ENCODE measurements around the gene FOSL2.

Gene FOSL2

DNA sequence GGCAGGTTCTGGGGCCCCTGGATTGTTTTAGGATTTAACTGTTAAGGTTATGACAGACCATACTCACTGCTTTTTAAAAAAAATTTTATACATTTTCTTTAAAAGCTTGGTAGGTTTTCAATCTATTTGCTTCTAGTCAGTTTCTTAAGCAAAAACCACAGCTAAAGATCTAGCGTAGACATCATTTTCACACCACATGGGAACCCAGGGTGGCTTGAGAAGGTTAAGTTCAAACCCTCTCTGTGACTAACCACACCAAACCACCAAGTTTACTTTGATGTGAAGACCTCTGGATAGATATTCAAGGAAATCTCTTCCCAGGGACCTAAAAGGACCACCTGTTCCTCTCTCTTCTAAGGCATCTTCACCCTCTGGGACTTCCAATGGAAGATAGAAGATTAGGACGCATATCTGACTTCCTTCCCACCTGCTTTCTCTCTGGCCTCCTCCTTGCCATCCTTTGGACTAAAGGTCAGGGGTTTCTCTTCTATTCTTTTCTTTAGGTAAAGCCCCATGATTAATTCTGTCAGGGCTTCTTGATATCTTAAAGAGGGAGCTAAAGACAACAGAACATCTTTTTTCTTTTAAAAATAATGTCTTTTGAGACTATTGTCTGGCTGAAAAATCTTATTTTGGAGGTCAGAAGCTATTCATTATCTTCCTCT, 32.3 kb downstream of the FOSL2 start:
- Histone ChIP-seq H3K9me3 (ENCODE audit: control insufficient read depth, low read length) (no peaks in the 10 kb centered on the region), H3K9ac (ENCODE audit: low read length) (no peak overlapping the region), H3K27me3 (ENCODE audit: control insufficient read depth, insufficient read depth, low read length) (no peaks in the 10 kb centered on the region), H3K4me3 (ENCODE audit: low read length) (no peak overlapping the region), H3K36me3 (ENCODE audit: control insufficient read depth, insufficient read depth, low read length) (no peaks in the 10 kb centered on the region), H3K4me1 (ENCODE audit: control insufficient read depth, insufficient read depth, low read length) (peaks cover 11% of the 10 kb centered on the region)

DNA sequence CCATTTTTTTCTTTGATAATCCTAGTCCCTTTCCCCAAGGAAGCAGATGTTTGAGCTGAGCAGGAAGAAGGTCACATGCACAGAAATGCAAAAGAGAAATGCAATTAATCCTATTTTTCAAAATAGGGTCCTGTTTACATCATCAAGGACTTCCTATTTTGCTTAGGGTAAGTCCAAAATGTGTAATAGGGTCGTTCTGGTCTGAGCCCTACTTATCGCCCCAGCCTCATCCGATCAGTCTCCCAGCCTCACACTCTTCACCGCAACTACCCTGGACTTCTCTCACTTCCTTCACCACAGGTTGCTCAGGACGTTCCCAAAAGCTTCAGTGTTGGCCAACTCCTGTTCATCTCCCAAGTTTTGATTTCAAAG, 32.8 kb downstream of the FOSL2 start:
- H3K4me3 ChIP-seq (ENCODE audit: low read length) = no peak overlapping the region
- H3K36me3 ChIP-seq (ENCODE audit: control insufficient read depth, insufficient read depth, low read length) = no peaks in the 10 kb centered on the region
- H3K9ac ChIP-seq (ENCODE audit: low read length) = no peak overlapping the region
- no peaks in the 10 kb centered on the region for H3K9me3 ChIP-seq (ENCODE audit: control insufficient read depth, low read length)
- peaks cover 11% of the 10 kb centered on the region for H3K4me1 ChIP-seq (ENCODE audit: control insufficient read depth, insufficient read depth, low read length)
- no peaks in the 10 kb centered on the region for H3K27me3 ChIP-seq (ENCODE audit: control insufficient read depth, insufficient read depth, low read length)

DNA sequence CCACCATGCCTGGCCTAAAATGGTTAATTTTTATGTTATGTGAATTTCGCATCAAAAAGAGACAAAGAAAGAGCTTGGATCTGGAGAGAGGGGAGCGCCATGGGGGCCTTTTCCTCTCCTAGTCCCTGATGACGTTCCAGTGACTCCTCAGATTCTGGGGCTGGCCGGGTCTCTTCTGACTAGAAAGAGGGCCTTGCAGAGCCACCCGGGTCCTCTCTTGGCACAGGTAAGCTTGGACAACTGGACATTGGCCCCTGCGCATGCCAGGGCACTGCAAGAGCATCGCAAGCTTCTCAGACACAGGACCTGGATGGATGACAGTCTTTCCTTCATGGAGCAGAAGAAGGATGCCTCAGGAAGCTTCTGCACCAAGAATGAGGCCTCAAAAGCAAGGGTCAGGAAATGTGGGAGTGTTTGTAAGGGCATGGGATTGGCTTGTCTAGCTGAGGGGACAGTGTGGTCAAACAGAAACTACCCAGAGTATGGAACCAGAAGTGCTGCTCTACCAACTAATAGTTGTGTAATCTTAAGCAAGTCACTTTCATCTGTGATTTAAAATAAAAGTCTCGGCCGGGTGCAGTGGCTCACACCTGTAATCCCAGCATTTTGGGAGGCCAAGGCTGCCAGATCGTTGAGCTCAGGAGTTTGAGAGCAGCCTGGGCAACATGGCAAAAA, 35.2 kb downstream of the FOSL2 start:
- Histone ChIP-seq H3K36me3 (ENCODE audit: control insufficient read depth, insufficient read depth, low read length) (no peaks in the 10 kb centered on the region), H3K9ac (ENCODE audit: low read length) (no peak overlapping the region), H3K27me3 (ENCODE audit: control insufficient read depth, insufficient read depth, low read length) (no peaks in the 10 kb centered on the region), H3K4me1 (ENCODE audit: control insufficient read depth, insufficient read depth, low read length) (peaks cover 11% of the 10 kb centered on the region), H3K9me3 (ENCODE audit: control insufficient read depth, low read length) (no peaks in the 10 kb centered on the region), H3K4me3 (ENCODE audit: low read length) (no peak overlapping the region)

DNA sequence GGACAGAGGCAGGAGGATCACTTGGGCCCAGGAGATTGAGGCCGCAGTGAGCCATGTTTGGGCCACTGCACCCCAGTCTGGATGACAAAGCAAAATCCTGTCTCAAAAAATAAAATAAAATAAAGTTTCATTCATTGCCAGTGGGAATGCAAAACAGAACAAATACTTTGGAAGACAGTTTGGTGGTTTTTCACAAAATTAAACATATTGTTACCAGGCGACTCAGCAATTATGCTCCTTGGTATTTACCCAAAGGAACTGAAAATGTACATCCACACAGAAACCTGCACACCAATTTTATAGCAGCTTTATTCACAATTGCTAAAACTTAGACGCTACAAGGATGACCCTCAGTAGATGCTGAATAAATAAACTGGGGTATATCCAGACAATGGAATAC, 35.8 kb downstream of the FOSL2 start:
- Histone ChIP-seq H3K36me3 (ENCODE audit: control insufficient read depth, insufficient read depth, low read length) (no peaks in the 10 kb centered on the region), H3K9me3 (ENCODE audit: control insufficient read depth, low read length) (no peaks in the 10 kb centered on the region), H3K27me3 (ENCODE audit: control insufficient read depth, insufficient read depth, low read length) (no peaks in the 10 kb centered on the region), H3K4me1 (ENCODE audit: control insufficient read depth, insufficient read depth, low read length) (peaks cover 9% of the 10 kb centered on the region), H3K9ac (ENCODE audit: low read length) (no peak overlapping the region), H3K4me3 (ENCODE audit: low read length) (no peak overlapping the region)

DNA sequence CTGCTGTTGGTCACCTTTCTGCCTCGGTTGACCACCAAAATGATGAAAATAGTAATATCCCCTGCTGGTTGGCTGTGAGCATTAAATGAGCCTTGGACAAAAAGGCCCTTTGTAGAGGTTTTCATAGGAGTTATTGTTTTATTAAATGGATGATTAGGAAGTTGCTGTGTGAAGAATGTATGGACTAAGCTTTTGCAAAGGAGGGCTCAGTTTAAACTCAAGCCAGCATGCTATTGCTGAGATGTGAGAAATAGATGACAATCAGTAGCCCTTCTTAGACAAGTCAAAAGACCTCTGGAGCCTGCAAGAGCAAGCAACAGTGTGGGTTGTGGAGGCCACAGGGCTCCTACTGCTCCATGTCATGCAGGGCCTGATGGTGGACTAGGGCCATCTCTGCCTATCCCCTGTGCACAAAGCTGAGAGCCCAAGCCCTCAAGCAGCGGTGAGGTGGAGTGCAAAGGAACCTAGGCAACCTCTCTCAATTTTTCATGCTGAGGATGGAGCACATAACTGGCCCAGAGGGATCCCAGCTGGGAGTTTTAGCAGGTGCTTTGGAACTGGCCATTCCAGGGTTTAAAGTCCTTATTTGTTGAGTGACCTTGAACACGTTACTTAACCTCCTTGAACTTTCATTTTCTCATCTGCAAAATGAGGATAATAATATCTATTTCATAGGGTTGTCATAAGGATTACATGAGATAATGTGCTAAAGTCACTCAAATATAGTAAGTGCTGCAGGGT, 37.1 kb downstream of the FOSL2 start:
- H3K9me3 ChIP-seq (ENCODE audit: control insufficient read depth, low read length) = no peaks in the 10 kb centered on the region
- H3K27me3 ChIP-seq (ENCODE audit: control insufficient read depth, insufficient read depth, low read length) = no peaks in the 10 kb centered on the region
- H3K4me1 ChIP-seq (ENCODE audit: control insufficient read depth, insufficient read depth, low read length) = no peaks in the 10 kb centered on the region
- H3K36me3 ChIP-seq (ENCODE audit: control insufficient read depth, insufficient read depth, low read length) = no peaks in the 10 kb centered on the region
- no peak overlapping the region for H3K9ac ChIP-seq (ENCODE audit: low read length)
- no peak overlapping the region for H3K4me3 ChIP-seq (ENCODE audit: low read length)

DNA sequence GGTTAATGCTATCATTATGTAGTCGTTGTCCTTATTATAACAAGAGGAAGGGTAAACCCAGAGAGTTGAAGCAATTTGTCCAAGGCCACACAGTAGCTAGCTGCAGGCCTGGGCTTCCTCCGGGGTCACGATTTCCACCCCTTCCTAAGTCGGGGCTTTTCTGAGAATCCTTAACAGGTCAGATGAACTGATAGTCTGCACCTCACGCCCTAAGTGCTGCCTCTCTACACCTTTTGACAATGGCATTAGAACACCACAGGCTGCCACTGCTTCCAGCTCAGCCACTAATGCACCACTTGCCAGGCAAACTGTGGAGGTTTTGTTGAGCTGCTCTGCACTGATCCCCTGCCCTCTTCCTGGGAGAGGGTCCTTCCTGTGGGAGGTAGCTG, 37.7 kb downstream of the FOSL2 start:
- Histone ChIP-seq H3K4me3 (ENCODE audit: low read length) (no peak overlapping the region), H3K4me1 (ENCODE audit: control insufficient read depth, insufficient read depth, low read length) (no peaks in the 10 kb centered on the region), H3K9me3 (ENCODE audit: control insufficient read depth, low read length) (no peaks in the 10 kb centered on the region), H3K36me3 (ENCODE audit: control insufficient read depth, insufficient read depth, low read length) (no peaks in the 10 kb centered on the region), H3K9ac (ENCODE audit: low read length) (no peak overlapping the region), H3K27me3 (ENCODE audit: control insufficient read depth, insufficient read depth, low read length) (no peaks in the 10 kb centered on the region)

DNA sequence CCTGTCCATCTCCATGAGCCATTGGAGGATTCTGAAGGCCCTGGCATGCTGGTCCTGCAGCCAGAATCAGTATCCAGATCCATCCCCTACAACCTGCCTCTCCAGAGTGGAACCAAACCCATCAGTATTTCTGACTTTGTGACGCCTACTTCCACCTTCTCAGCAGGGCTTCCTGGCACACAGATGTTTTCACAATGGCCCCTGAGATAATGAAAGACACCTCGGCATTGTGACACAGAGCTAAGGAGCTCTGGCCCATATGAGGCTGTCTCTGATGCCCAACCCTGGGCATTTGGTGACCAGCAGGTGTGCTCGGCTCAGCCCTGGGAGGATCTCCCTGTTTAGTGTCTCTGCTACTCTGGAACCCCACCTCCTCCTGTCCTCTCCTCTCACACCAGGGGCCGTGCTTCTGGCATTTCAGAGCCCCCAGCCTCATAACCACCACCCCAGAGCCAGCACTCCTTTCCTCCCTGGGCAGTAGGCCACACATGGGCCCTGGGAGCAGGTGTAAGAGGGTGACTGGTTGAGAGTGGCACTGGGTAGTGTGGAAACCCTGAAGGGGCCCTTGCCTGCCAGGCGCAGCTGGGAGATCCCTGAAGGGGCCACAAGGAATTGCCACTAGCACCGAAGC, 38.2 kb downstream of the FOSL2 start:
- H3K9ac ChIP-seq (ENCODE audit: low read length) = no peak overlapping the region
- peaks cover under 1% of the 10 kb centered on the region for H3K4me1 ChIP-seq (ENCODE audit: control insufficient read depth, insufficient read depth, low read length)
- no peak overlapping the region for H3K4me3 ChIP-seq (ENCODE audit: low read length)
- H3K27me3 ChIP-seq (ENCODE audit: control insufficient read depth, insufficient read depth, low read length) = no peaks in the 10 kb centered on the region
- no peaks in the 10 kb centered on the region for H3K36me3 ChIP-seq (ENCODE audit: control insufficient read depth, insufficient read depth, low read length)
- H3K9me3 ChIP-seq (ENCODE audit: control insufficient read depth, low read length) = no peaks in the 10 kb centered on the region

DNA sequence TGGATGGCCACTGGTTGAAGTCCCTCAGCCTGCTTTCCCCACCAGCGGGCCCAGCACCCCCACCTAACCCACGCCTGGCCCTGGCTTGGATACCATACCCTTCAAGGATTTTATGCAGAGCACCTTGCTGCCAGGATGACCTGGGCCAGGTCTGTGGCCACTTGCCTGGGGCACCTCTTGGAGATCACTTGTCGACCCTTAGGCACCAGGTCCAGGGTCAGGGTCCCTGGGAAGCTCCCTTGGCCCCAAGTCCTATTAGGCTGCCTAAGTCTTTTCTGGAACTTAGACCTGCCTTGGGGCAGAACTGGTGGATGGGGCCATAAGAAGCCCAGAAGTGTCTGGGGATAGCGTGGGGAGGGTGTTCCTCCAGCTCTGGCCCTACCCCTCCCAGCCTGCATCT, 39.1 kb downstream of the FOSL2 start:
- no peak overlapping the region for H3K9ac ChIP-seq (ENCODE audit: low read length)

DNA sequence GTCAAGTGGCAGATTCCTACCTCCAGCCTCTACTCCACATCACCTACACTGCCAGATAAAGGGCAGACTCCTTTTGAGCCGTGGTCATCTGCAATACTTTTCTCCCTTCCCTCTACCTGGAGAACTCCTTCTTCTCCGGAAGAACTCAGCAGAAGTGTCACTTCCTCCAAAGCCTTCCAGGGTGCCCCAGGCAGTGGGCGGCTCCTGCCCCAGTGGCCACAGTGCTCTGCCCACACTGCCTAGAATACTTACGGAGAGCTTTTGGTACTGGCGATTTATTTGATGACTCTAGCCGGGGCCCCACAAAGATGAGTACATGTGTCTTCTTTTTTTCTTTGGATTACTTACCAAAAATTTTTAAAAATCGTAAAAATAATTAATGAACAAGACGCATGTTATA, 39.7 kb downstream of the FOSL2 start:
- Histone ChIP-seq H3K4me3 (ENCODE audit: low read length) (no peak overlapping the region), H3K9me3 (ENCODE audit: control insufficient read depth, low read length) (no peaks in the 10 kb centered on the region), H3K9ac (ENCODE audit: low read length) (no peak overlapping the region), H3K4me1 (ENCODE audit: control insufficient read depth, insufficient read depth, low read length) (peaks cover 15% of the 10 kb centered on the region), H3K36me3 (ENCODE audit: control insufficient read depth, insufficient read depth, low read length) (no peaks in the 10 kb centered on the region), H3K27me3 (ENCODE audit: control insufficient read depth, insufficient read depth, low read length) (no peaks in the 10 kb centered on the region)

More for the DNA sequence above, 39.1 kb downstream of the FOSL2 start:
- Histone ChIP-seq H3K9me3 (ENCODE audit: control insufficient read depth, low read length) (no peaks in the 10 kb centered on the region), H3K4me1 (ENCODE audit: control insufficient read depth, insufficient read depth, low read length) (peaks cover 9% of the 10 kb centered on the region), H3K36me3 (ENCODE audit: control insufficient read depth, insufficient read depth, low read length) (no peaks in the 10 kb centered on the region), H3K27me3 (ENCODE audit: control insufficient read depth, insufficient read depth, low read length) (no peaks in the 10 kb centered on the region), H3K4me3 (ENCODE audit: low read length) (no peak overlapping the region)

DNA sequence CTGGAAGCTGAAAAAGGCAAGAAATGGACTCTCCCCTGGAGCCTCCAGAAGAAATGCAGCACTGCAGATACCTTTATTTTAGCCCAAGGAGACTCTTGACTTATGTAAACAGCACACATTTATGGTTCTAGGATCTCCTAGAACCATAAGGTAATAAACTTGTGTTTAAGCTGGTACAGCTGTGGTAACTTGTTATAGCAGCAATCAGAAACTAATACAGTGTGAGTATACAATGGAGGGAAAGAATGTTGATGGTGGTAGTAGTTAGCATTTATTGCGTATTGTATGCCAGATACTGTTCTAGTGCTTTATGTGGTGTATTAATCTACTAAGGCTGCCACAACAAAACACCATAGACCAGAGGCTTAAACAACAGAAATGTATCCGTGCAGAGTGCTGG, 40.6 kb downstream of the FOSL2 start:
- Histone ChIP-seq H3K27me3 (ENCODE audit: control insufficient read depth, insufficient read depth, low read length) (no peaks in the 10 kb centered on the region), H3K36me3 (ENCODE audit: control insufficient read depth, insufficient read depth, low read length) (no peaks in the 10 kb centered on the region), H3K9ac (ENCODE audit: low read length) (no peak overlapping the region), H3K4me3 (ENCODE audit: low read length) (no peak overlapping the region), H3K9me3 (ENCODE audit: control insufficient read depth, low read length) (no peaks in the 10 kb centered on the region), H3K4me1 (ENCODE audit: control insufficient read depth, insufficient read depth, low read length) (peaks cover 20% of the 10 kb centered on the region)

DNA sequence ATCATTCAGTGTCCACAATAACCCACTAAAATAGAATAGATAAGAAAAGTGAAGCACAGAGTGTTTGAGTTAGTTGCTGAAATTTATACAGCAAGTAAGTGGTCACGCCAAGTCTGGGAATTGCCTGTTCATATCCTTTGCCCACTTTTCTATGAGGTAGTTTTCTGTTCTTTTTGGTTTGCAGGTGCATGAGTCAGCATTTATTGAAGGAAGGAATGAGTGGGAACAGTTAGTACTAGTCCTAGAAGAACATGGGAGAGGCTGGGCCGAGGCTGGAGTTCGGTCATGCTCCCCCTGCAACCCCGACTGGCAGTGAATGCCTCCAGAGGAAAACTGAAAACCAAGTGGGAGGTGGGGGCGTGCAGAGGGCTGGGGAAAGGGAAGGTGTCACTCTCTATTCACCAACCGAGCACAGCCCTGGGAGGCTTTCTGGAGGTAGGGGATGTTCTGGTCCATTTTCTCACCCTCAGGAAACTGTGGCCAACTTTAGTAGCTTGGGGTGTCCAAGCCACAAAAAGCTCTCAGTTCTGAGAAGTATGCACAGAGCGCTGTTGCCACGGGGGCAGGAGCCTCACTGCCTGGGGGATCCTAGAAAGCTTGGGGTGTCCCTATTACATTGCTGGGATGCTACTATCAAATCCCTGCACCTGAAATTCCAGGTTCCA, 41.4 kb downstream of the FOSL2 start:
- H3K4me1 ChIP-seq (ENCODE audit: control insufficient read depth, insufficient read depth, low read length) = peaks cover 20% of the 10 kb centered on the region
- H3K9me3 ChIP-seq (ENCODE audit: control insufficient read depth, low read length) = no peaks in the 10 kb centered on the region
- no peak overlapping the region for H3K9ac ChIP-seq (ENCODE audit: low read length)
- H3K36me3 ChIP-seq (ENCODE audit: control insufficient read depth, insufficient read depth, low read length) = no peaks in the 10 kb centered on the region
- H3K27me3 ChIP-seq (ENCODE audit: control insufficient read depth, insufficient read depth, low read length) = no peaks in the 10 kb centered on the region
- H3K4me3 ChIP-seq (ENCODE audit: low read length) = no peak overlapping the region

DNA sequence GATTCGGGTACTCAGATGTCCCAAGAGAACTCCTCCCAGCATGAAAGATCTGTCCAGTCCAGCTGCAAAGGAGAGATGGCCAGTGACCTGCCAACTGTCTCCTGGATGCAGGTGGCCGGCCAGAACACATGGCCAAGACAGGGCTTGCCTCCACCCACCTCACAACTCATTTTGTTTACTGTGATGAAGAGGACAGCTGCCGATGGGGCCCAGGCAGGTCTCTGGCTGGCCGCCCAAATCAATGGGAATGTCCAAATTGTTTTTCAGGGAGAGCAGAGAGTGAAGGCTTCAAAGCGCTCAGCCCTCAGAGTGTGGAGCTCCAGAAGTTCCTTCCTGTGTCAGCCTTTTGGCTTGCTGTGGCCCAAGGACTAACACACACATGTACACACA, 41.9 kb downstream of the FOSL2 start:
- Histone ChIP-seq H3K4me3 (ENCODE audit: low read length) (no peak overlapping the region), H3K9me3 (ENCODE audit: control insufficient read depth, low read length) (no peaks in the 10 kb centered on the region), H3K27me3 (ENCODE audit: control insufficient read depth, insufficient read depth, low read length) (no peaks in the 10 kb centered on the region), H3K9ac (ENCODE audit: low read length) (no peak overlapping the region), H3K4me1 (ENCODE audit: control insufficient read depth, insufficient read depth, low read length) (peaks cover 20% of the 10 kb centered on the region), H3K36me3 (ENCODE audit: control insufficient read depth, insufficient read depth, low read length) (no peaks in the 10 kb centered on the region)
